Esophagus mucosa (tissue), 1 donor: ENCODE results near the gene MED29. TPM values are rescaled to one million over a fixed set of nuclear protein-coding genes. Genes with fewer than 3 reads are reported as not detected.
"Not testable (repeated sequence)": the region's sequence is repeated elsewhere in the genome, so short reads cannot be mapped to it uniquely, and the experiment has no call there.

ENCODE experiments used
- ATAC-seq: fragments of 200-7000 bp; cut with Tn5 transposase; one replicate; pipeline ENCODE4 v1.9.1; 2020
- total RNA-seq: library from RNA; stranded (reverse); gene quantifications from one replicate; pipeline ENCODE4 v1.2.4, GENCODE V29; 2023
- donor health status: DM: yes; HTN: yes; CAD: no.

The MED29 gene
- total RNA-seq, 1 donor from 2014 or later, result 21.4 TPM

GRCh38 chr19:39372047-39372802 is 19.0 kb upstream of the MED29 start:
- no peak for ATAC-seq

- peak; percentile 2 for ATAC-seq
Observed at GRCh38 chr19:39372941-39373340, 18.2 kb upstream of the MED29 start.

- no peak for ATAC-seq
Observed at GRCh38 chr19:39375929-39376328, 15.2 kb upstream of the MED29 start.

GRCh38 chr19:39377373-39378362 is 13.5 kb upstream of the MED29 start:
- ATAC-seq, result no peak

- not testable (repeated sequence) for ATAC-seq
Observed at GRCh38 chr19:39379366-39379765, 11.8 kb upstream of the MED29 start.

GRCh38 chr19:39379865-39380396 is 11.2 kb upstream of the MED29 start:
- ATAC-seq, result no peak

- ATAC-seq, result no peak
Observed at GRCh38 chr19:39380521-39381502, 10.4 kb upstream of the MED29 start.

GRCh38 chr19:39381910-39382611 is 9.1 kb upstream of the MED29 start:
- ATAC-seq, result peak; percentile 7

GRCh38 chr19:39382991-39383828 is 8.0 kb upstream of the MED29 start:
- no peak for ATAC-seq

GRCh38 chr19:39384839-39385568 is 6.2 kb upstream of the MED29 start:
- no peak for ATAC-seq

GRCh38 chr19:39385629-39386411 is 5.4 kb upstream of the MED29 start:
- no peak for ATAC-seq

- no peak for ATAC-seq
Observed at GRCh38 chr19:39386557-39386956, 4.6 kb upstream of the MED29 start.

- no peak for ATAC-seq
Observed at GRCh38 chr19:39388657-39389056, 2.5 kb upstream of the MED29 start.

GRCh38 chr19:39389631-39390414 is 1.4 kb upstream of the MED29 start:
- ATAC-seq, result no peak

GRCh38 chr19:39390451-39390750 is 777 bp upstream of the MED29 start:
- ATAC-seq, result peak; percentile 50

GRCh38 chr19:39397360-39398296 is 6.5 kb downstream of the MED29 start:
- ATAC-seq, result peak; percentile 75

GRCh38 chr19:39398297-39398864 is 7.2 kb downstream of the MED29 start:
- peak; percentile 65 for ATAC-seq
